Loucy (cell line): ENCODE results near the gene MIPEP.

Experiments used
- H2AFZ ChIP-seq: fragments of 200-600 bp; sonication (generic); 2 replicates; pipeline ENCODE4 v1.6.0; 2016; ENCODE audit warnings: antibody characterized with exemption, mild to moderate bottlenecking, low read length, moderate library complexity
- H3F3A ChIP-seq: fragments of 200-600 bp; 2 replicates; pipeline ENCODE4 v1.6.0; 2016; ENCODE audit warnings: antibody characterized with exemption, low read depth, mild to moderate bottlenecking
- H3K27me3 ChIP-seq: fragments of 200-600 bp; sonication (generic); 2 replicates; pipeline ENCODE4 v1.6.1; 2014; ENCODE audit warnings: low read length, mild to moderate bottlenecking; ENCODE audit not compliant: insufficient read depth, poor library complexity, severe bottlenecking
- H3K36me3 ChIP-seq: fragments of 200-600 bp; sonication (generic); 2 replicates; pipeline ENCODE4 v1.6.1; 2016; ENCODE audit warnings: low read length; ENCODE audit not compliant: insufficient read depth
- H3K4me1 ChIP-seq: fragments of 200-600 bp; sonication (generic); 2 replicates; pipeline ENCODE4 v1.5.1; 2014; ENCODE audit warnings: low read length, mild to moderate bottlenecking; ENCODE audit not compliant: insufficient read depth, poor library complexity, severe bottlenecking
- H3K4me2 ChIP-seq: fragments of 200-600 bp; sonication (generic); 2 replicates; pipeline ENCODE4 v1.6.0; 2014; ENCODE audit warnings: antibody characterized with exemption, low read length, low read depth, mild to moderate bottlenecking; ENCODE audit not compliant: poor library complexity, severe bottlenecking
- H3K4me3 ChIP-seq: fragments of 200-600 bp; sonication (generic); 2 replicates; pipeline ENCODE4 v1.5.1; 2014; ENCODE audit warnings: low read length, mild to moderate bottlenecking, mixed read lengths; ENCODE audit not compliant: poor library complexity, severe bottlenecking
- H3K79me2 ChIP-seq: fragments of 200-600 bp; sonication (generic); 2 replicates; pipeline ENCODE4 v1.6.1; 2014; ENCODE audit warnings: low read length; ENCODE audit not compliant: insufficient read depth
- H3K9ac ChIP-seq: fragments of 200-600 bp; sonication (generic); 2 replicates; pipeline ENCODE4 v1.6.0; 2014; ENCODE audit warnings: mild to moderate bottlenecking, low read depth, low read length, moderate library complexity; ENCODE audit not compliant: poor library complexity, severe bottlenecking
- H3K9me2 ChIP-seq: fragments of 200-600 bp; sonication (generic); replicated peaks from 2 replicates; pipeline ENCODE4 v1.6.1; 2016; ENCODE audit warnings: low read depth, low read length, mixed read lengths
- H3K9me3 ChIP-seq: fragments of 200-600 bp; sonication (generic); 2 replicates; pipeline ENCODE4 v1.6.1; 2014; ENCODE audit warnings: mild to moderate bottlenecking, antibody characterized with exemption, low read length, low read depth; ENCODE audit not compliant: insufficient read depth
- H4K20me1 ChIP-seq: fragments of 200-600 bp; sonication (generic); 2 replicates; pipeline ENCODE4 v1.6.0; 2014; ENCODE audit warnings: antibody characterized with exemption, low read length, mild to moderate bottlenecking; ENCODE audit not compliant: insufficient read depth, poor library complexity, severe bottlenecking
- CTCF ChIP-seq: fragments of 200-600 bp; sonication (generic); conservative IDR thresholded peaks from 2 replicates; pipeline ENCODE4 v1.5.1; 2014; ENCODE audit warnings: mild to moderate bottlenecking, antibody characterized with exemption, low read length
- EZH2phosphoT487 ChIP-seq: fragments of 200-600 bp; IDR thresholded peaks from 2 replicates; pipeline ENCODE4 v1.6.1; 2018; ENCODE audit warnings: antibody characterized with exemption, mild to moderate bottlenecking, moderate library complexity, borderline replicate concordance

MIPEP gene

DNA sequence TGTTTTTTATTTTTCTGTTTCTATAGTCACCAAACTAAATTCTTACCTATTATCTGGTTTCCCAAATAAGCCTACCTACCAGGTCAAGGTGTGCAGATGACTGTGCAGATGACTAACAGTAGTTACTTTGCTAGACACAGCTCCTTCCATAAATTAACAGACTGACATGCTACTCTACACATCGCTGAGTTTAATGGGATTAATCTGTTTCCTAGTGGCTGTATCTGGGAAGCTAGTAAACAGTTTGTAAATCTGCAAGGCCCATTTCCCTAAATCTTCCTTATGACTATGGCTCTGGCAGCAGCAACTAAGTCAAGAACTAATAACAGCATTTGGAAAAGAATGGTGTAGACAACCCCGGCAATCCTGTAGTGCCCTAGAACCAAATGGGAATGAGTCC is 27.9 kb downstream of the MIPEP start:
- Histone ChIP-seq H3K9ac (no peak overlapping the region), H3K9me2 (no peaks in the 10 kb centered on the region), H3K4me3 (no peak overlapping the region), H3F3A (no peaks in the 10 kb centered on the region; the same call in 1 of the 2 replicates), H3K9me3 (no peaks in the 10 kb centered on the region), H2AFZ (no peak overlapping the region), H3K36me3 (no peaks in the 10 kb centered on the region), H3K4me1 (peaks cover 26% of the 10 kb centered on the region), H3K4me2 (no peak overlapping the region), H4K20me1 (no peaks in the 10 kb centered on the region), H3K79me2 (no peaks in the 10 kb centered on the region), H3K27me3 (no peaks in the 10 kb centered on the region)
- TF ChIP-seq CTCF, result no peak
- no peak for TF ChIP-seq EZH2phosphoT487

DNA sequence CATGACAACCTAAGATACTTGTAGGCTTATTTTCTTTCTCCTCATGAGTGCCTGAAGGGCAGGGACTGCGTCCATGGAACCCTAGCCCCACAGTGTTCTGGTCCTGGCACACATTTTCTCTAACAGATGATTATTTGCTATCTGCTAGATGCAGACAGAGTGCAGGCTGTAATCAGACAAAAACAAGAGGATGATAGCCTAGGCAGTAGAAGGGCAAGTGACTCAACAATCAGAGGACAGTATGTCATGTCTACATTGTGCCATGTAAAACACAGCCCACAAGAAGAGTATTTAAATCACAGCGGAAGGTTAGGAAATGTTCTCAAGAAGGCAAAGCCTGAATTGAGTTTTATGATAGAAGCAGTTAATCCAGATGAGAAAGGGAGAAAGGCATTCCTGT is 29.3 kb downstream of the MIPEP start:
- no peaks in the 10 kb centered on the region for H4K20me1 ChIP-seq
- no peaks in the 10 kb centered on the region for H3K9me3 ChIP-seq
- no peak overlapping the region for H3K4me3 ChIP-seq
- no peaks in the 10 kb centered on the region for H3K9me2 ChIP-seq
- H3K9ac ChIP-seq, result no peak overlapping the region
- H3K4me1 ChIP-seq, result peaks cover 15% of the 10 kb centered on the region
- no peaks in the 10 kb centered on the region for H3K27me3 ChIP-seq
- no peak overlapping the region for H3K4me2 ChIP-seq
- no peaks in the 10 kb centered on the region for H3F3A ChIP-seq
- TF ChIP-seq EZH2phosphoT487, result no peak
- no peak overlapping the region for H2AFZ ChIP-seq
- H3K79me2 ChIP-seq, result no peaks in the 10 kb centered on the region
- H3K36me3 ChIP-seq, result no peaks in the 10 kb centered on the region

DNA sequence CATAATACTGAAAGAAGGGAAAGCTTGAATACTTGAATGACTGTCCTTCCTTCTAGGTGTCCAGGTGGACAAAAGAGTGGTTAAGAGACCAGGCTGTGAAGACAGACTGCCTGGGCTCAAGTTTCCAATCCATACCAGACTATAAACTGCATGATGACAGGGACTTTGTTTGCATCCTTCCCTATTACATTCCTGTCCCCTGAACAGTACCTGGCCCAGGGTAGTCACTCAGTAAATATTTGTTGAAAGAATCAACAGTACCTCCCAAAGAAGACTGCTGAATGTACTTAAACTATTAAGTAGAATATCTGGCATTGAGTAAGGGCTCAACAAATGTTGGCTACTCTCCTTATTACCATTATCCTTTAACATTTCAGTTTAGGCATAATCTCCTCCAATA is 29.7 kb downstream of the MIPEP start:
- TF ChIP-seq CTCF (no peak), EZH2phosphoT487 (no peak)
- H3K4me3 ChIP-seq, result no peak overlapping the region
- peaks cover 12% of the 10 kb centered on the region for H3K4me1 ChIP-seq
- H3F3A ChIP-seq, result no peaks in the 10 kb centered on the region
- no peak overlapping the region for H3K9ac ChIP-seq
- H3K9me3 ChIP-seq, result no peaks in the 10 kb centered on the region
- H2AFZ ChIP-seq, result no peak overlapping the region
- no peaks in the 10 kb centered on the region for H3K9me2 ChIP-seq
- H3K36me3 ChIP-seq, result no peaks in the 10 kb centered on the region
- no peaks in the 10 kb centered on the region for H4K20me1 ChIP-seq
- no peaks in the 10 kb centered on the region for H3K27me3 ChIP-seq
- no peak overlapping the region for H3K4me2 ChIP-seq
- no peaks in the 10 kb centered on the region for H3K79me2 ChIP-seq

- no peaks in the 10 kb centered on the region for H3K27me3 ChIP-seq
- H3K9me2 ChIP-seq, result no peaks in the 10 kb centered on the region
- H3K36me3 ChIP-seq, result no peaks in the 10 kb centered on the region
- H3K9me3 ChIP-seq, result no peaks in the 10 kb centered on the region
- H3K4me1 ChIP-seq, result peaks cover 11% of the 10 kb centered on the region
- H3K4me3 ChIP-seq, result no peak overlapping the region
- H3K79me2 ChIP-seq, result no peaks in the 10 kb centered on the region
- H4K20me1 ChIP-seq, result no peaks in the 10 kb centered on the region
- TF ChIP-seq EZH2phosphoT487 (no peak), CTCF (no peak)
- no peaks in the 10 kb centered on the region for H3F3A ChIP-seq
- H3K9ac ChIP-seq, result no peak overlapping the region
- no peak overlapping the region for H3K4me2 ChIP-seq
- no peak overlapping the region for H2AFZ ChIP-seq
These were observed 30.7 kb downstream of the MIPEP start for GRCh38 chr13:23858546-23858945.
